ENCODE results near the gene DENND1A.

DENND1A gene

GRCh38 chr9:123361731-123362510, 568.0 kb downstream of the DENND1A start:
- DNase-seq = no peak

GRCh38 chr9:123361086-123361730, 568.7 kb downstream of the DENND1A start:
- DNase-seq = no peak

- no peak for DNase-seq
Observed at GRCh38 chr9:123360161-123361085, 569.5 kb downstream of the DENND1A start.

GRCh38 chr9:123359546-123359945, 570.4 kb downstream of the DENND1A start:
- DNase-seq = no peak

- no peak for DNase-seq
Observed at GRCh38 chr9:123359106-123359505, 570.8 kb downstream of the DENND1A start.

- no peak for DNase-seq
Observed at GRCh38 chr9:123358181-123358905, 571.6 kb downstream of the DENND1A start.

GRCh38 chr9:123357743-123358059, 572.2 kb downstream of the DENND1A start:
- DNase-seq = no peak

- DNase-seq = peak; percentile 29
Observed at GRCh38 chr9:123356851-123357742, 572.8 kb downstream of the DENND1A start.

GRCh38 chr9:123355761-123356431, 574.0 kb downstream of the DENND1A start, which contains the start of gene CRB2:
CRB2 (plus strand) TSS chr9:123356197; CDS start chr9:123356261, 64 bp downstream.
- DNase-seq = no peak

- DNase-seq = no peak
Observed at GRCh38 chr9:123354806-123355508, 575.0 kb downstream of the DENND1A start.

- DNase-seq = peak; percentile 58
Observed at GRCh38 chr9:123353984-123354591, 575.8 kb downstream of the DENND1A start.

- no peak for DNase-seq
Observed at GRCh38 chr9:123353041-123353440, 576.9 kb downstream of the DENND1A start.

- no peak for DNase-seq
Observed at GRCh38 chr9:123350590-123351310, 579.2 kb downstream of the DENND1A start.

- peak; percentile 63 for DNase-seq
Observed at GRCh38 chr9:123349691-123350480, 580.0 kb downstream of the DENND1A start.

GRCh38 chr9:123349033-123349432, 580.9 kb downstream of the DENND1A start:
- DNase-seq = no peak

- no peak for DNase-seq
Observed at GRCh38 chr9:123348317-123348992, 581.5 kb downstream of the DENND1A start.

- no peak for DNase-seq
Observed at GRCh38 chr9:123347289-123348060, 582.5 kb downstream of the DENND1A start.

Measured in fibroblast of skin of scalp (primary cell).